AG04450 (cell line): ENCODE measurements around the gene WDFY3. TPM values are rescaled to one million over a fixed set of nuclear protein-coding genes. Genes with fewer than 3 reads are reported as not detected.

Experiments
- CTCF ChIA-PET: fragments of 300-600, 350-600 bp; formaldehyde crosslinking; extraction: SDS; loops from one replicate; lab custom pipeline; 2022; ENCODE audit warnings: antibody characterized with exemption, inconsistent platforms; lab: Charles Lee
- POLR2A ChIA-PET: fragments of 350-600 bp; formaldehyde crosslinking; extraction: SDS; loops from one replicate; lab custom pipeline; 2021; ENCODE audit warnings: antibody characterized with exemption, inconsistent platforms; lab: Yijun Ruan, JAX
- DNase-seq: peaks from one replicate; pipeline ENCODE4 v3.0.0-alpha.2; 2011; ENCODE audit warnings: low read depth, low spot score
- H3K27ac ChIP-seq: one replicate; pipeline ENCODE4 v1.5.1; 2012; ENCODE audit warnings: low read depth, low read length, control low read depth
- H3K27me3 ChIP-seq: one replicate; pipeline ENCODE4 v1.6.0; 2012; ENCODE audit warnings: low read length; ENCODE audit not compliant: control insufficient read depth, insufficient read depth
- H3K4me3 ChIP-seq: 2 replicates; pipeline ENCODE4 v1.5.1; 2011; ENCODE audit warnings: mild to moderate bottlenecking, low read depth, low read length, control low read depth
- H3K9me3 ChIP-seq: 2 replicates; pipeline ENCODE4 v1.5.1; 2012; ENCODE audit warnings: low read length; ENCODE audit not compliant: control insufficient read depth, insufficient read depth
- polyA plus RNA-seq: library from polyadenylated mRNA; depleted of rRNA; stranded (reverse); fragments of >200 nt; gene quantifications from 2 replicates; pipeline ENCODE4 v1.2.3, GENCODE V29; 2011
- TF ChIP-seq, protein P1 (sequence below): IDR thresholded peaks from 2 replicates; pipeline ENCODE4 v1.5.1; 2011; ENCODE audit warnings: low read depth, low read length, control low read depth, inconsistent platforms

Gene WDFY3
- polyA plus RNA-seq, 1 experiment: 31.5 TPM

DNA sequence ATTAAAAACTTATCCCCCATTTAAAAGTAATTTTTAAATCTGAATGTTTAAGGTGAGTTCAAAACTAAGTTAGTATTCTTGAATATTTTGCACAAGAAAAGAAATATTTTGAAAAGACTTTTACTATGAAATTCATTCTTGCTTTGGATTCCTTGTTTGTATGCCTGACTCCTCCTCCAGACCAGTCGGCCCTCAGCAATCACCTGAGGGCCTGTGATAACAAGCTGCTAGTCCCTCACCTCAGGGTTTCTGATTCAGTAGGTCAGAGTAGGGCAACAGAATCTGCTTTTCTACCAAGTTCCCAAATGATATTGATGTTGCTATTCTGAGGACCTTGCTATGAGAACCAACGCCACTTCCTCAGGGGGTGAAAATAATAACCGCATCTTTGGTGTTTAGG is 228.8 kb downstream of the WDFY3 start:
- DNase-seq: no peak
- H3K9me3 ChIP-seq: no peaks in the 10 kb centered on the region
- H3K27ac ChIP-seq: no peak overlapping the region
- CTCF ChIA-PET: interaction anchor here (1.1 to 4.6 kb wide), 2 partner anchors 13 to 233 kb away, joined by 3 to 28 read pairs; no protein-coding TSS in a partner anchor
- POLR2A ChIA-PET: no interaction called here
- no peaks in the 10 kb centered on the region for H3K27me3 ChIP-seq
- no peak overlapping the region for H3K4me3 ChIP-seq
- TF ChIP-seq, protein P1, sequence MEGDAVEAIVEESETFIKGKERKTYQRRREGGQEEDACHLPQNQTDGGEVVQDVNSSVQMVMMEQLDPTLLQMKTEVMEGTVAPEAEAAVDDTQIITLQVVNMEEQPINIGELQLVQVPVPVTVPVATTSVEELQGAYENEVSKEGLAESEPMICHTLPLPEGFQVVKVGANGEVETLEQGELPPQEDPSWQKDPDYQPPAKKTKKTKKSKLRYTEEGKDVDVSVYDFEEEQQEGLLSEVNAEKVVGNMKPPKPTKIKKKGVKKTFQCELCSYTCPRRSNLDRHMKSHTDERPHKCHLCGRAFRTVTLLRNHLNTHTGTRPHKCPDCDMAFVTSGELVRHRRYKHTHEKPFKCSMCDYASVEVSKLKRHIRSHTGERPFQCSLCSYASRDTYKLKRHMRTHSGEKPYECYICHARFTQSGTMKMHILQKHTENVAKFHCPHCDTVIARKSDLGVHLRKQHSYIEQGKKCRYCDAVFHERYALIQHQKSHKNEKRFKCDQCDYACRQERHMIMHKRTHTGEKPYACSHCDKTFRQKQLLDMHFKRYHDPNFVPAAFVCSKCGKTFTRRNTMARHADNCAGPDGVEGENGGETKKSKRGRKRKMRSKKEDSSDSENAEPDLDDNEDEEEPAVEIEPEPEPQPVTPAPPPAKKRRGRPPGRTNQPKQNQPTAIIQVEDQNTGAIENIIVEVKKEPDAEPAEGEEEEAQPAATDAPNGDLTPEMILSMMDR: no peak

DNA sequence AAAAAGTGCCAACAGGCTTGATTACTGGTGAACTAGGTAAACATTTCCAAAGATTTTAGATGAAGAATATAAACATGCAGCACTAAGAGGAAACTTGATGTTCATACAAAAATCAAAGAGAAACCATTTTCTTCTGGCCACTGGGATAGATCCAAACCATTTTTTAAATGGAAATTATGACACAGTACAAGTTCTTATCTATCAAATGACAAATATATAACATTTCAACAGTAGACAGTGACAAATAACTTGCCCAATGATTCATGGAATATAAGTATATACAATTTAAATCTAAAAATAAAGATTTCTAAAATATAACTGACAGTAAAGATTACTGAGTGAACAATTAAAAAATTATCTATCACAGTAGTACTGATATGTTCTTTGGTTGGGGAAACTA is 232.5 kb downstream of the WDFY3 start:
- POLR2A ChIA-PET: no interaction called here

DNA sequence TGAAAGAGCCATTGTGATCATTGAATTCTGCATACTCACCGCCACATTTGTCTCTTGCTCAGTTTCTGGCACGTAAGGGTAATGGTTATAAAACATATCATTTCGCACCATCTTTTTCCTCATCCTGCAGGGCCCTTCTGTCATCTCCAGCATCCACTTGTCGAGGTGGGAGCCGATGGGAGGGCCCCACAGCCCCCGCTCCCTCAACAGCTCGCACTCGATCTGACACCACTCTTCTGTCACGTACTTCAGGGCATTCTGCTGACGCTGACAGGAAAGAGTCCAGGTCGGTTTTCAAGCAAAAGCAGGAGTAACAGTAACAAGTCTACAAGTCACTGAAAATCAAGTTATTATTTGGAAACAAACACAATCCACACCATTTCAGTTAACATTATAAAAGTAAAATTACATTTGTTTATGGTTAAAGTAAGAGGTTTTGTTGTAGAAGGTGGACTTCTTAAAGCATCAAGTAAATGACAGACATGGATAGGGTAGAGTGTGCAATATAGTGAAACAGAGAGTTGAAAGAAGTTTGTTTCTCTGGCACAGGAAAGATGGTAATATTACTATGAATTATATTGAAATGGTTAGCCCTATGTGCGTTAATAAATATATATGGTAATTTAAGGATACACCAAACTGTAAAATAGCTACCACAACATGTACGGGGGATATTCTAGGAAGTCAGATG is 233.0 kb downstream of the WDFY3 start:
- no peak for DNase-seq
- POLR2A ChIA-PET: no interaction called here
- Histone ChIP-seq H3K27ac (no peak overlapping the region), H3K27me3 (no peaks in the 10 kb centered on the region), H3K4me3 (no peak overlapping the region), H3K9me3 (no peaks in the 10 kb centered on the region)
- CTCF ChIA-PET: interaction anchor here (4.6 kb wide), 1 partner anchor 17 kb away, joined by 28 read pairs; no protein-coding TSS in a partner anchor
- TF ChIP-seq, protein P1: no peak

More for the DNA sequence above, 232.5 kb downstream of the WDFY3 start:
- Histone ChIP-seq H3K9me3 (no peaks in the 10 kb centered on the region), H3K27me3 (no peaks in the 10 kb centered on the region), H3K4me3 (no peak overlapping the region), H3K27ac (no peak overlapping the region)
- TF ChIP-seq, protein P1: no peak
- DNase-seq: no peak
- CTCF ChIA-PET: interaction anchor here (4.6 kb wide), 1 partner anchor 17 kb away, joined by 28 read pairs; no protein-coding TSS in a partner anchor

DNA sequence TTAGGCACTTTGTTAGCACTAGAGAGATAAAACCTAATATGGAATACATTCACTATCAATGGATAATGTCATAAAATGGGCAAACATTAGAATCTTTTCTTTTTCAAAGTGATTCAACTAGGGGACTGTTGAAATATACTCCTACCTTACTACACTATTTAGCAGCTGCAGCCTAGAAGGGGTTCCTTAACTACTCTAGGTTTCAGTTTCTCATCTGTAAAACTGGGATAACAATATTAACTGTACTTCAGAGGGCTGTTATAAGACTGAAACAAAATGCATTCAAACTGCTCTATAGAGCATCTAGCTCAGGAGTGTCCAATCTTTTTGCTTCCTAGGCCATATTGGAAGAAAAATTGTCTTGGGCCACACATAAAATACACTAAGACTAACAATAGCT is 236.1 kb downstream of the WDFY3 start:
- no peak overlapping the region for H3K27ac ChIP-seq
- POLR2A ChIA-PET: no interaction called here

More for the DNA sequence above, 236.1 kb downstream of the WDFY3 start:
- CTCF ChIA-PET: interaction anchor here (1.8 kb wide), 1 partner anchor 240 kb away, joined by 5 read pairs; no protein-coding TSS in a partner anchor
- Histone ChIP-seq H3K9me3 (no peaks in the 10 kb centered on the region), H3K4me3 (no peak overlapping the region), H3K27me3 (no peaks in the 10 kb centered on the region)
- TF ChIP-seq, protein P1: no peak
- DNase-seq: no peak
